Endodermal cell (in vitro differentiated cells): ENCODE measurements around the gene CCDC27. TPM values are rescaled to one million over a fixed set of nuclear protein-coding genes. Genes with fewer than 3 reads are reported as not detected.

Source experiments
- DNase-seq: peaks from one replicate; pipeline ENCODE4 v3.0.0-alpha.2; 2017
- H3K27ac ChIP-seq: 2 replicates; pipeline ENCODE4 v1.5.1; 2013; ENCODE audit warnings: mild to moderate bottlenecking, low read depth, low read length, moderate library complexity
- H3K27me3 ChIP-seq: 2 replicates; pipeline ENCODE4 v1.6.1; 2013; ENCODE audit warnings: mild to moderate bottlenecking, low read length, moderate library complexity; ENCODE audit not compliant: insufficient read depth, control insufficient read depth, poor library complexity, severe bottlenecking
- H3K36me3 ChIP-seq: 2 replicates; pipeline ENCODE4 v1.7.0; 2013; ENCODE audit warnings: mild to moderate bottlenecking, low read length, moderate library complexity; ENCODE audit not compliant: control insufficient read depth, insufficient read depth
- H3K4me1 ChIP-seq: one replicate; pipeline ENCODE4 v1.7.0; 2013; ENCODE audit warnings: low read length; ENCODE audit not compliant: control insufficient read depth, insufficient read depth
- H3K4me3 ChIP-seq: 2 replicates; pipeline ENCODE4 v1.5.1; 2013; ENCODE audit warnings: mild to moderate bottlenecking, low read length, moderate library complexity
- H3K9ac ChIP-seq: 2 replicates; pipeline ENCODE4 v1.6.1; 2013; ENCODE audit warnings: mild to moderate bottlenecking, low read length, moderate library complexity; ENCODE audit not compliant: poor library complexity, severe bottlenecking; ENCODE audit errors: extremely low read depth
- H3K9me3 ChIP-seq: 2 replicates; pipeline ENCODE4 v1.6.1; 2013; ENCODE audit warnings: mild to moderate bottlenecking, low read length, moderate library complexity; ENCODE audit not compliant: control insufficient read depth
- H3K27ac Mint-ChIP-seq: 2 replicates; pipeline ENCODE4 v1.8.0; 2020; ENCODE audit warnings: mixed read lengths
- H3K27me3 Mint-ChIP-seq: 2 replicates; pipeline ENCODE4 v1.8.0; 2021; ENCODE audit warnings: mild to moderate bottlenecking, mixed read lengths; ENCODE audit not compliant: insufficient read depth
- H3K36me3 Mint-ChIP-seq: 2 replicates; pipeline ENCODE4 v1.8.0; 2020; ENCODE audit warnings: low read depth, mixed read lengths
- H3K4me1 Mint-ChIP-seq: 2 replicates; pipeline ENCODE4 v1.8.0; 2020; ENCODE audit warnings: mixed read lengths
- H3K4me3 Mint-ChIP-seq: 2 replicates; pipeline ENCODE4 v1.8.0; 2020; ENCODE audit warnings: mild to moderate bottlenecking, moderate library complexity, mixed read lengths
- H3K9me3 Mint-ChIP-seq: 2 replicates; pipeline ENCODE4 v1.8.0; 2020; ENCODE audit warnings: mild to moderate bottlenecking, mixed read lengths
- WGBS, 2 experiments: methylation state at CpG; one replicate each; pipeline versions ENCODE4 v1.1.5 to v1.1.7; 2013; ENCODE audit warnings: missing lambda C conversion rate in 2 of 2, mixed read lengths in 1 of 2; ENCODE audit not compliant: insufficient coverage in 1 of 2, insufficient read length in 1 of 2; 5-methylcytosine and 5-hydroxymethylcytosine counted together
- total RNA-seq, 2 donors: library from RNA; stranded (reverse); fragmentation: NEBNext Ultra II Directional in 1 of 2; extraction: Animal tissue kit (Norgen Biotek cat#: 25700) in 1 of 2; gene quantifications; 2 replicates in 1 of 2; 3 replicates in 1 of 2; pipeline ENCODE4 v1.2.1, GENCODE V29; 2021
- TF ChIP-seq, protein P1 (sequence below): fragments of 200-600 bp; sonication (generic); conservative IDR thresholded peaks from 2 replicates; pipeline ENCODE4 v1.5.0; 2021; ENCODE audit warnings: antibody characterized with exemption, mild to moderate bottlenecking

CCDC27 gene
- total RNA-seq, 2 donors from 2014 or later = not detected

DNA sequence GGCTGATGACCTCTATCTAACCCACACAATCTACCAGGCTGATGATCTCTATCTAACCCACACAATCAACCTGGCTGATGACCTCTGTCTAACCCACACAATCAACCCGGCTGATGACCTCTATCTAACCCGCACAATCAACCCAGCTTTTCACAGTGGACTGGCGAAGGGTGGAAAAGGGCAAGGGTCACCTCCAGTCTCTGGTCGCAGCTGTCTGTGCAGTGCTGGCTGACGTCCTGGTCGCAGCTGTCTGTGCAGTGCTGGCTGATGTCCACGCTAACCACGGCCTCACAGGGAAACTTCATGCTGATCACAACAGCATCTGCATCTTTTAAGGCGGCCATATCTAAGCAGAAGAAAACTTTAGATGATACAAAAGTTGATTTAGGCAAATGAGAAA lies 12.2 kb upstream of the CCDC27 start:
- TF ChIP-seq, protein P1, sequence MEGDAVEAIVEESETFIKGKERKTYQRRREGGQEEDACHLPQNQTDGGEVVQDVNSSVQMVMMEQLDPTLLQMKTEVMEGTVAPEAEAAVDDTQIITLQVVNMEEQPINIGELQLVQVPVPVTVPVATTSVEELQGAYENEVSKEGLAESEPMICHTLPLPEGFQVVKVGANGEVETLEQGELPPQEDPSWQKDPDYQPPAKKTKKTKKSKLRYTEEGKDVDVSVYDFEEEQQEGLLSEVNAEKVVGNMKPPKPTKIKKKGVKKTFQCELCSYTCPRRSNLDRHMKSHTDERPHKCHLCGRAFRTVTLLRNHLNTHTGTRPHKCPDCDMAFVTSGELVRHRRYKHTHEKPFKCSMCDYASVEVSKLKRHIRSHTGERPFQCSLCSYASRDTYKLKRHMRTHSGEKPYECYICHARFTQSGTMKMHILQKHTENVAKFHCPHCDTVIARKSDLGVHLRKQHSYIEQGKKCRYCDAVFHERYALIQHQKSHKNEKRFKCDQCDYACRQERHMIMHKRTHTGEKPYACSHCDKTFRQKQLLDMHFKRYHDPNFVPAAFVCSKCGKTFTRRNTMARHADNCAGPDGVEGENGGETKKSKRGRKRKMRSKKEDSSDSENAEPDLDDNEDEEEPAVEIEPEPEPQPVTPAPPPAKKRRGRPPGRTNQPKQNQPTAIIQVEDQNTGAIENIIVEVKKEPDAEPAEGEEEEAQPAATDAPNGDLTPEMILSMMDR = no peak
- Mint-ChIP-seq H3K27me3 (no peaks in the 10 kb centered on the region), H3K27ac (no peak overlapping the region), H3K4me1 (peaks cover 2% of the 10 kb centered on the region), H3K4me3 (no peak overlapping the region), H3K36me3 (peaks cover 45% of the 10 kb centered on the region), H3K9me3 (no peaks in the 10 kb centered on the region)
- no peak overlapping the region for H3K4me3 ChIP-seq
- 95 to 99% methylated on average over 6 to 9 of the region's 9 CpGs for WGBS, 2 experiments
- H3K4me1 ChIP-seq = no peaks in the 10 kb centered on the region
- H3K9ac ChIP-seq = no peak overlapping the region
- peaks cover 12% of the 10 kb centered on the region for H3K9me3 ChIP-seq
- peaks cover 64% of the 10 kb centered on the region for H3K36me3 ChIP-seq
- no peak for DNase-seq
- H3K27me3 ChIP-seq = no peaks in the 10 kb centered on the region
- H3K27ac ChIP-seq = no peak overlapping the region

GRCh38 chr1:3740752-3741151 lies 11.5 kb upstream of the CCDC27 start:
- TF ChIP-seq, protein P1 = no peak
- Mint-ChIP-seq H3K4me1 (peaks cover 10% of the 10 kb centered on the region), H3K36me3 (peaks cover 49% of the 10 kb centered on the region), H3K4me3 (no peak overlapping the region), H3K27ac (no peak overlapping the region), H3K27me3 (no peaks in the 10 kb centered on the region), H3K9me3 (no peaks in the 10 kb centered on the region)
- Histone ChIP-seq H3K27me3 (no peaks in the 10 kb centered on the region), H3K9me3 (peaks cover 12% of the 10 kb centered on the region), H3K4me3 (no peak overlapping the region), H3K9ac (no peak overlapping the region), H3K4me1 (peaks cover 3% of the 10 kb centered on the region), H3K36me3 (peaks cover 64% of the 10 kb centered on the region), H3K27ac (no peak overlapping the region)
- 94 to 98% methylated on average over 11 to 13 of the region's 13 CpGs for WGBS, 2 experiments
- no peak for DNase-seq

DNA sequence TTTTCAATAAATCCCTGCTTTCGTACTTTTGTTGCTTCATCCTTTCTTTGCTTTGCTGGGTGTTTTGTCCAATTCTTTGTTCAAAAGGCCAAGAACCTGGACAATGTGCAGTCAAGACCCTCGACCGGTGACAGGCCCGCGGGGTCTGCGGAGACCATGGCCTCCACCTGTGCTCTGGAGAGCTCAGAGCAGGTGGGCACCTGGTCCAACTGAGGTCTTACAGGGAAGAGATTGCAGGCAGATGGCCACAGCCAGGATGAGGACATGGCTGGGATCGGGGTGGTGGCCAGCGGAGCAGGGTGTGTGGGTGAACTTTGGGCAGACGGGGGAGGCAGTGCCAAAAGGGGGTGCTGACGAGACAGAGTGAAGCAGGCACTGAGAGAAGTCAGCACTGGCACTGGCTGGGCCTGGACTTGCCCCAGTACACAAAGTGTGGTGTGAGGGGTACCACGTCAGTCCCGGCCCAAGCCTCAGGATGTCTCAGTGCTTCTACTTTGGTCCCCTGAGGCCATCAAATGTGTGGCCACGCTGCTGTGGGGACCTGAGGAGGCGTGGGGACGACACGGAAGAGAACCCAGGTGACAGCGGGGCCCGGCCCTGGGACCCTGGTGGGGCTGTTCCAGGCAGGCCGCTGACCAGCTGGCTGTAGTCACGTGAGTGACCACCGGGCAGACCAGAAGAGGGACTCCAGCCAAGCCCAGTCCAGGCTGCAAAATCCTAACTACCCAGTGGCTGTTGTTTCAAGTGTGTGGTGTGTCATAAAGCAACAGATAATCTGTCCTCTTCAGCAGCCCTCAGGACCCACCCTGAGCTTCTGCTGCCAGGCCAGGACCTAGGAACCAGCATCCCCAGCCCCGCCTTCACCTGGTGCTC lies 10.4 kb upstream of the CCDC27 start:
- no peak overlapping the region for H3K4me3 Mint-ChIP-seq
- H3K27me3 ChIP-seq = no peaks in the 10 kb centered on the region
- TF ChIP-seq, protein P1 = no peak
- no peaks in the 10 kb centered on the region for H3K9me3 Mint-ChIP-seq
- peaks cover 17% of the 10 kb centered on the region for H3K4me1 Mint-ChIP-seq
- H3K4me3 ChIP-seq = no peak overlapping the region
- H3K9me3 ChIP-seq = peaks cover 12% of the 10 kb centered on the region
- DNase-seq = peak; percentile 34
- peaks cover 10% of the 10 kb centered on the region for H3K4me1 ChIP-seq
- no peak overlapping the region for H3K9ac ChIP-seq
- no peak overlapping the region for H3K27ac Mint-ChIP-seq
- WGBS, 2 experiments = 94 to 97% methylated on average over 19 to 22 of the region's 22 CpGs
- no peak overlapping the region for H3K27ac ChIP-seq
- peaks cover 57% of the 10 kb centered on the region for H3K36me3 ChIP-seq
- H3K36me3 Mint-ChIP-seq = peaks cover 48% of the 10 kb centered on the region
- no peaks in the 10 kb centered on the region for H3K27me3 Mint-ChIP-seq
